GM23338 (cell line): ENCODE results near the gene PYY. TPM values are rescaled to one million over a fixed set of nuclear protein-coding genes. Genes with fewer than 3 reads are reported as not detected.

Experiments
- ATAC-seq: fragments of 200-7000 bp; cut with Tn5 transposase; 3 replicates; pipeline ENCODE4 v1.9.1; 2020
- DNase-seq: peaks from one replicate; pipeline ENCODE4 v3.0.0-alpha.2; 2015; ENCODE audit warnings: low spot score
- H2AFZ ChIP-seq: fragments of 200-600 bp; sonication (generic); 2 replicates; pipeline ENCODE4 v1.8.0; 2016; ENCODE audit warnings: antibody characterized with exemption, mild to moderate bottlenecking, moderate library complexity
- H3F3A ChIP-seq: fragments of 200-600 bp; sonication (generic); replicated peaks from 2 replicates; pipeline ENCODE4 v1.8.0; 2017; ENCODE audit warnings: antibody characterized with exemption, mixed run types, low read depth
- H3K27ac ChIP-seq: fragments of 200-600 bp; sonication (generic); 2 replicates; pipeline ENCODE4 v1.6.1; 2016; ENCODE audit warnings: low read depth
- H3K27me3 ChIP-seq: fragments of 200-600 bp; sonication (generic); 2 replicates; pipeline ENCODE4 v1.8.0; 2016; ENCODE audit warnings: mild to moderate bottlenecking, mixed run types, moderate library complexity; ENCODE audit not compliant: insufficient read depth
- H3K36me3 ChIP-seq: fragments of 200-600 bp; sonication (generic); 2 replicates; pipeline ENCODE4 v1.8.0; 2016; ENCODE audit warnings: mild to moderate bottlenecking; ENCODE audit not compliant: insufficient read depth
- H3K4me1 ChIP-seq: fragments of 200-600 bp; sonication (generic); 2 replicates; pipeline ENCODE4 v1.8.0; 2016; ENCODE audit warnings: mild to moderate bottlenecking, moderate library complexity; ENCODE audit not compliant: insufficient read depth
- H3K4me2 ChIP-seq: fragments of 200-600 bp; sonication (generic); 2 replicates; pipeline ENCODE4 v1.7.1; 2017; ENCODE audit warnings: mixed run types
- H3K4me3 ChIP-seq: fragments of 200-600 bp; sonication (generic); 2 replicates; pipeline ENCODE4 v1.6.1; 2016; ENCODE audit warnings: mixed run types
- H3K79me2 ChIP-seq: fragments of 200-600 bp; sonication (generic); replicated peaks from 2 replicates; pipeline ENCODE4 v1.8.0; 2017; ENCODE audit warnings: mild to moderate bottlenecking; ENCODE audit not compliant: insufficient read depth
- H3K9me2 ChIP-seq: fragments of 200-600 bp; sonication (generic); 2 replicates; pipeline ENCODE4 v1.8.0; 2017; ENCODE audit not compliant: insufficient read depth
- H4K20me1 ChIP-seq: fragments of 200-600 bp; sonication (generic); replicated peaks from 2 replicates; pipeline ENCODE4 v1.8.0; 2017; ENCODE audit warnings: mild to moderate bottlenecking; ENCODE audit not compliant: insufficient read depth
- H3K27ac Mint-ChIP-seq: 2 replicates; pipeline ENCODE4 v1.8.0; 2020; ENCODE audit warnings: inconsistent platforms, mild to moderate bottlenecking, moderate library complexity, mixed read lengths
- H3K27me3 Mint-ChIP-seq: 3 replicates; pipeline ENCODE4 v1.8.0; 2022; ENCODE audit warnings: low read depth, mild to moderate bottlenecking, moderate library complexity, mixed read lengths, inconsistent platforms; ENCODE audit not compliant: insufficient read depth, poor library complexity
- H3K36me3 Mint-ChIP-seq: 3 replicates; pipeline ENCODE4 v1.8.0; 2021; ENCODE audit warnings: low read depth, mild to moderate bottlenecking, inconsistent platforms, moderate library complexity, mixed read lengths
- H3K4me1 Mint-ChIP-seq: 3 replicates; pipeline ENCODE4 v1.8.0; 2020; ENCODE audit warnings: mild to moderate bottlenecking, inconsistent platforms, mixed read lengths
- H3K4me3 Mint-ChIP-seq: 3 replicates; pipeline ENCODE4 v1.8.0; 2021; ENCODE audit warnings: moderate library complexity, mild to moderate bottlenecking, inconsistent platforms, mixed read lengths
- H3K9me3 Mint-ChIP-seq: 3 replicates; pipeline ENCODE4 v1.8.0; 2020; ENCODE audit warnings: moderate library complexity, mild to moderate bottlenecking, inconsistent platforms, mixed read lengths
- CREB1 ChIP-seq: fragments of 250-450 bp; sonication (Bioruptor Pico); IDR thresholded peaks from 2 replicates; pipeline ENCODE4 v1.5.0; 2020; ENCODE audit warnings: low read depth, mild to moderate bottlenecking, moderate library complexity
- CTCF ChIP-seq, 2 experiments: fragments of 200-600 bp in 1 of 2; sonication (generic) in 1 of 2; conservative IDR thresholded peaks; 2 replicates each; pipeline versions ENCODE4 v1.5.1 to v1.6.1; 2016 to 2017; ENCODE audit warnings: antibody characterized with exemption in 2 of 2, low read depth in 2 of 2, mild to moderate bottlenecking in 2 of 2, moderate library complexity in 1 of 2
- EZH2 ChIP-seq: fragments of 200-600 bp; sonication (generic); IDR thresholded peaks from one replicate; pipeline ENCODE4 v1.8.0; 2017; ENCODE audit warnings: antibody characterized with exemption, mild to moderate bottlenecking, low read depth; ENCODE audit not compliant: unreplicated experiment
- EZH2phosphoT487 ChIP-seq: fragments of 200-600 bp; sonication (generic); IDR thresholded peaks from one replicate; pipeline ENCODE4 v1.8.1; 2018; ENCODE audit warnings: antibody characterized with exemption; ENCODE audit not compliant: unreplicated experiment
- JUNB ChIP-seq: IDR thresholded peaks from one replicate; pipeline ENCODE4 v1.6.1; 2016; ENCODE audit warnings: antibody characterized with exemption; ENCODE audit not compliant: unreplicated experiment
- NANOG ChIP-seq: IDR thresholded peaks from 2 replicates; pipeline ENCODE4 v1.6.1; 2016; ENCODE audit warnings: antibody characterized with exemption, borderline replicate concordance
- POLR2AphosphoS5 ChIP-seq: IDR thresholded peaks from 2 replicates; pipeline ENCODE4 v1.6.1; 2016; ENCODE audit warnings: antibody characterized with exemption, low read depth
- STAT1 ChIP-seq: IDR thresholded peaks from one replicate; pipeline ENCODE4 v1.6.1; 2016; ENCODE audit warnings: antibody characterized with exemption; ENCODE audit not compliant: unreplicated experiment
- ZNF114 ChIP-seq: fragments of 250-450 bp; sonication (Bioruptor Pico); IDR thresholded peaks from 2 replicates; pipeline ENCODE4 v1.5.0; 2020; ENCODE audit warnings: mild to moderate bottlenecking, moderate library complexity
- ZNF331 ChIP-seq: fragments of 250-450 bp; sonication (Bioruptor Pico); IDR thresholded peaks from 2 replicates; pipeline ENCODE4 v1.5.0; 2020; ENCODE audit warnings: low read depth, mild to moderate bottlenecking, moderate library complexity
- ZNF462 ChIP-seq: fragments of 250-450 bp; sonication (Bioruptor Pico); IDR thresholded peaks from 2 replicates; pipeline ENCODE4 v1.5.0; 2020; ENCODE audit warnings: mild to moderate bottlenecking, moderate library complexity
- polyA plus RNA-seq: library from polyadenylated mRNA; unstranded; fragments of >200 nt; fragmentation: Nextera tagmentation; extraction: Ambion mirVana; gene quantifications from 2 replicates; pipeline ENCODE4 v1.2.1, GENCODE V29; 2016
- total RNA-seq: library from RNA; depleted of rRNA; stranded (reverse); fragments of >200 nt; shearing (Covaris generic); gene quantifications from 2 replicates; pipeline ENCODE4 v1.2.3, GENCODE V29; 2014
- TF ChIP-seq, protein P1 (sequence below): IDR thresholded peaks from 2 replicates; pipeline ENCODE4 v1.6.1; 2016; ENCODE audit warnings: antibody characterized with exemption
- TF ChIP-seq, protein P2 (sequence below): IDR thresholded peaks from one replicate; pipeline ENCODE4 v1.6.1; 2018; ENCODE audit warnings: antibody characterized with exemption; ENCODE audit not compliant: unreplicated experiment

PYY gene
- total and polyA plus RNA-seq, 2 experiments from 2014 or later: 0.56 to 8.5 TPM

DNA sequence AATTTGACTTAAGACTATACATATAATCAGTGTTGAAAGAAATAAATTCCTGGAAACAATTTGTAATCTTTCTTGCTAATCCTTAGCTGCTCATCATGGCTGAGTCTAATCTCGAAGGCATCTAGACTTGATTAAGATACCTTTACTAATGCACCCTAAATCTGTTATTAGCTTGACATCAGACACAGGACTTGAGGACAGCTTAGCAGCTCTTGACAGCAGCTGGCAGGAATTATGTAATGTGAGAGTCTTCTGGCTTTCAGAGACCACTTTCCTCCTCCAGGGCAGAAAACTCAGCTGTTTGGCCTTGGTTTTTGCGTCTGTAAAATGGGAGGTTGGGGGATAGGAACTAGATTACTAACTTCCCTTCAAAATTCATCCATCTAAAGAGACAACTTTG, 39.3 kb downstream of the PYY start:
- no peaks in the 10 kb centered on the region for H3K79me2 ChIP-seq
- peaks cover 32% of the 10 kb centered on the region for H3K27me3 ChIP-seq
- H4K20me1 ChIP-seq: no peaks in the 10 kb centered on the region; the same call in 1 of the 2 replicates
- peaks cover 20% of the 10 kb centered on the region for H3K4me1 Mint-ChIP-seq
- no peaks in the 10 kb centered on the region for H3F3A ChIP-seq
- no peak overlapping the region for H2AFZ ChIP-seq
- no peak for ATAC-seq
- peaks cover 6% of the 10 kb centered on the region; the same call in 2 of the 3 replicates for H3K9me3 Mint-ChIP-seq
- H3K27me3 Mint-ChIP-seq: peaks cover 29% of the 10 kb centered on the region
- peaks cover 7% of the 10 kb centered on the region; the same call in 1 of the 2 replicates for H3K4me1 ChIP-seq
- H3K36me3 ChIP-seq: no peaks in the 10 kb centered on the region
- H3K9me2 ChIP-seq: no peaks in the 10 kb centered on the region
- no peak for TF ChIP-seq CREB1
- TF ChIP-seq ZNF462 (CRISPR knock-in tag): no peak
- TF ChIP-seq, protein P1, sequence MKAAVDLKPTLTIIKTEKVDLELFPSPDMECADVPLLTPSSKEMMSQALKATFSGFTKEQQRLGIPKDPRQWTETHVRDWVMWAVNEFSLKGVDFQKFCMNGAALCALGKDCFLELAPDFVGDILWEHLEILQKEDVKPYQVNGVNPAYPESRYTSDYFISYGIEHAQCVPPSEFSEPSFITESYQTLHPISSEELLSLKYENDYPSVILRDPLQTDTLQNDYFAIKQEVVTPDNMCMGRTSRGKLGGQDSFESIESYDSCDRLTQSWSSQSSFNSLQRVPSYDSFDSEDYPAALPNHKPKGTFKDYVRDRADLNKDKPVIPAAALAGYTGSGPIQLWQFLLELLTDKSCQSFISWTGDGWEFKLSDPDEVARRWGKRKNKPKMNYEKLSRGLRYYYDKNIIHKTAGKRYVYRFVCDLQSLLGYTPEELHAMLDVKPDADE: no peak
- TF ChIP-seq ZNF114: no peak
- TF ChIP-seq EZH2phosphoT487: no peak
- TF ChIP-seq, protein P2, sequence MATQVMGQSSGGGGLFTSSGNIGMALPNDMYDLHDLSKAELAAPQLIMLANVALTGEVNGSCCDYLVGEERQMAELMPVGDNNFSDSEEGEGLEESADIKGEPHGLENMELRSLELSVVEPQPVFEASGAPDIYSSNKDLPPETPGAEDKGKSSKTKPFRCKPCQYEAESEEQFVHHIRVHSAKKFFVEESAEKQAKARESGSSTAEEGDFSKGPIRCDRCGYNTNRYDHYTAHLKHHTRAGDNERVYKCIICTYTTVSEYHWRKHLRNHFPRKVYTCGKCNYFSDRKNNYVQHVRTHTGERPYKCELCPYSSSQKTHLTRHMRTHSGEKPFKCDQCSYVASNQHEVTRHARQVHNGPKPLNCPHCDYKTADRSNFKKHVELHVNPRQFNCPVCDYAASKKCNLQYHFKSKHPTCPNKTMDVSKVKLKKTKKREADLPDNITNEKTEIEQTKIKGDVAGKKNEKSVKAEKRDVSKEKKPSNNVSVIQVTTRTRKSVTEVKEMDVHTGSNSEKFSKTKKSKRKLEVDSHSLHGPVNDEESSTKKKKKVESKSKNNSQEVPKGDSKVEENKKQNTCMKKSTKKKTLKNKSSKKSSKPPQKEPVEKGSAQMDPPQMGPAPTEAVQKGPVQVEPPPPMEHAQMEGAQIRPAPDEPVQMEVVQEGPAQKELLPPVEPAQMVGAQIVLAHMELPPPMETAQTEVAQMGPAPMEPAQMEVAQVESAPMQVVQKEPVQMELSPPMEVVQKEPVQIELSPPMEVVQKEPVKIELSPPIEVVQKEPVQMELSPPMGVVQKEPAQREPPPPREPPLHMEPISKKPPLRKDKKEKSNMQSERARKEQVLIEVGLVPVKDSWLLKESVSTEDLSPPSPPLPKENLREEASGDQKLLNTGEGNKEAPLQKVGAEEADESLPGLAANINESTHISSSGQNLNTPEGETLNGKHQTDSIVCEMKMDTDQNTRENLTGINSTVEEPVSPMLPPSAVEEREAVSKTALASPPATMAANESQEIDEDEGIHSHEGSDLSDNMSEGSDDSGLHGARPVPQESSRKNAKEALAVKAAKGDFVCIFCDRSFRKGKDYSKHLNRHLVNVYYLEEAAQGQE: no peak
- TF ChIP-seq ZNF331 (CRISPR knock-in tag): no peak
- TF ChIP-seq POLR2AphosphoS5: no peak
- no peak for TF ChIP-seq CTCF (conservative IDR thresholded peaks at IDR 0.05; ENCODE audit: low read depth in 2 of 2)
- TF ChIP-seq NANOG: no peak
- TF ChIP-seq STAT1: no peak
- no peak for TF ChIP-seq JUNB
- TF ChIP-seq EZH2: no peak
- DNase-seq: no peak
- no peak overlapping the region for H3K27ac ChIP-seq
- no peak overlapping the region for H3K4me2 ChIP-seq
- H3K4me3 ChIP-seq: no peak overlapping the region
- H3K4me3 Mint-ChIP-seq: no peak overlapping the region
- H3K36me3 Mint-ChIP-seq: peaks cover 6% of the 10 kb centered on the region; the same call in 1 of the 3 replicates
- no peak overlapping the region for H3K27ac Mint-ChIP-seq
